Fibroblast of pulmonary artery (primary cell): ENCODE results near the gene GPX8.
A peak's percentile ranks its signal among the peaks of the same experiment; 100 is the strongest.

Experiments
- DNase-seq: peaks from one replicate; pipeline ENCODE4 v3.0.0-alpha.2; 2010; ENCODE audit warnings: low read depth
- H3K4me3 ChIP-seq: replicated peaks from 2 replicates; pipeline ENCODE4 v1.5.1; 2011; ENCODE audit warnings: low read depth, mild to moderate bottlenecking, control low read depth, low read length, moderate library complexity
- CTCF ChIP-seq: IDR thresholded peaks from 2 replicates; pipeline ENCODE4 v1.5.1; 2011; ENCODE audit warnings: mild to moderate bottlenecking, control low read depth, low read length, inconsistent platforms; ENCODE audit errors: missing control alignments

The GPX8 gene

GRCh38 chr5:55136521-55136920 is 23.4 kb upstream of the GPX8 start:
- no peak for TF ChIP-seq CTCF
- DNase-seq, result no peak

GRCh38 chr5:55140908-55141665 is 18.9 kb upstream of the GPX8 start:
- DNase-seq, result no peak
- no peak overlapping the region for H3K4me3 ChIP-seq
- TF ChIP-seq CTCF, result no peak

More at GRCh38 chr5:55136521-55136920, 23.4 kb upstream of the GPX8 start:
- no peak overlapping the region for H3K4me3 ChIP-seq

DNA sequence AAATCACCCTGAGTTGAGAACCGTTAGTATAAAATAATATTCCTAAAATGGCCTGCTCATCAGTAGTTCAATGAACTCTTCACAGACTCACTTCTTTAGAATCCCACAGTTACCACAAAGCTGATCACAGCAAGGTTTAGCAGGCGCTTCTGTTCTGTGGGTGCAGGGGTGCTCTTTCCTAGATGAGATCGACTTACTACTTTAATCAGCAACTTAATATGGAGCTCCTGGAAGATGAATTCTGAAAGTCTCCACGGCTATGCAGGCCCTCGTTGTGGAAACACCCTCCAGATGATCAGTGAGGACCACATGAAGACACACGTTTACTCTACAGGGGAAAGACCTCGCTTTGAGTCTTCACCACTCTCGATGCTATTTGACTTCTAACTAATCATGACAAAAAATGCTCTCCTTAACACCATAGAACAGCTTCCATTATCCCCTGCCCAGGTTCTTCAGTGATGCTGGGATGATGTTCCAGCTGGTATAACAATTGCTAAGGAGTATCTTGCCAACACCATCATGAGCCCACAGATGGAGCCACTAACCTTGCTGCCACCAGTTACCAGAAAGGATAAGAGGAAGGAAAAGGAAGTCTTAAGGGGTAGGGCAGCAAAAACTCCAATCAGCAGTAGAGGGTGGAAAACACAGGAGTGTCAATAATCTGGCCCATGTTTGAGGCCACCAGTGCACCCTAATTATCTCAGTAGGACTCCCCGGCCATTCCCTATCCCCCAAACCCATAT is 17.9 kb upstream of the GPX8 start:
- TF ChIP-seq CTCF, result no peak
- no peak overlapping the region for H3K4me3 ChIP-seq
- DNase-seq, result no peak

GRCh38 chr5:55143624-55144023 is 16.3 kb upstream of the GPX8 start:
- no peak for DNase-seq
- TF ChIP-seq CTCF, result no peak
- H3K4me3 ChIP-seq, result no peak overlapping the region

GRCh38 chr5:55146080-55146479 is 13.9 kb upstream of the GPX8 start:
- H3K4me3 ChIP-seq, result no peak overlapping the region
- TF ChIP-seq CTCF, result no peak
- no peak for DNase-seq

DNA sequence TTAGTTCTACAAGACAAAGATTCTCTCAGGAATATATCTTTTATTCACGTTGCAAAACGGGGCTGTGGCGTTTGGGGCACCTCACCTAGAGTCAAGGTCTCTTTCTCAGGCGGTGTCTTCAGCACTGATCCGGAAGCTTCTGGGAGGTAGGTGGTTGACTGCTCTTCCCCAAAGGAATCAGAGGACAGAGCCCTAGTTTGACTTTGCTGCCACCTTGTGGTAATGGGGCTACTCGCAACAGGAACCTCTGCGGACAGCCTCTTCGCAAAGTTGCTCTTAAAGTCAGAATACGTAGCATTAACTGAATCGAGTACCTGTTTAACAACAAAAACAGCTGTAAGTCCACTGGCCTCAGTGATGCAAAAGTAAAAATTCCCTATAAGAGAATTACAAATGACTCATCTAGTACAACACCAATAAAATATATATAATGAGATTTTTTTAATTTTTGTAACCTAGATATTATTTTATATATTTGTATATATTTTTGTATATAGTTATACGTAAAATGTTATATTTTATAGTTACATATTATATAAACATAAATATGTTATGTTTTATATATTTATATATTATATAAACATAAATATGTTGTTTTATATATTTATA is 13.3 kb upstream of the GPX8 start:
- no peak overlapping the region for H3K4me3 ChIP-seq
- DNase-seq, result peak; percentile 90
- TF ChIP-seq CTCF, result peak; percentile 99
